ENCODE measurements around the gene MPND.

The MPND gene

DNA sequence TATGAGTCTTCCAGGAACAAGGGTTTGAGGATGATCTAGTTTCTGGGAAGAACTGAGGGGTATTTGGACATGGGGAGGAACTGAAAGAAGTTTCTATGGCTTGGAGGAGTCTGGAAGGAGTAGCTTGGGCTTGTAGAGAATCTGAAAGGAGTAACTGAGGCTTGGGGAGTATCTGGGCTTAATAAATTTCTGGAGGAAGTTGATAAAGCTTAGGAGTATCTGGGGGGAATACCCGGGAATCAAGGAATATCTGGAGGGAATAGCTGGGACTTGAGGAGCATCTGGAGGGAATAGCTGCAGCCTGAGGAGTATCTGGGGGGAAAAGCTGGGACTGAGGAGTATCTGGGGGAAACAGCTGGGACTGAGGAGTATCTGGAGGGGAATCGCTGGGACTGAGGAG lies 22.9 kb upstream of the MPND start:
- no peak overlapping the region for H3K9ac ChIP-seq (ENCODE audit: low read length in 5 of 5)
- H3K27ac ChIP-seq (ENCODE audit: low read depth, low read length), result no peak overlapping the region
- H3K4me1 ChIP-seq (ENCODE audit: control insufficient read depth in 5 of 5, insufficient read depth in 5 of 5, low read length in 5 of 5), result no peaks in the 10 kb centered on the region
- H3K36me3 ChIP-seq (ENCODE audit: control insufficient read depth in 5 of 5, insufficient read depth in 5 of 5, low read length in 5 of 5), result no peaks in the 10 kb centered on the region
- peaks cover 0 to 4% (median 0%) of the 10 kb centered on the region in 5 donors for H3K9me3 ChIP-seq (ENCODE audit: control insufficient read depth in 5 of 5, low read length in 5 of 5)
- no peak overlapping the region for H3K4me3 ChIP-seq (ENCODE audit: low read depth in 1 of 5, low read length in 5 of 5)
- peaks cover 0 to 2% (median 0%) of the 10 kb centered on the region in 5 donors for H3K27me3 ChIP-seq (ENCODE audit: control insufficient read depth in 5 of 5, insufficient read depth in 4 of 5, low read length in 5 of 5)

DNA sequence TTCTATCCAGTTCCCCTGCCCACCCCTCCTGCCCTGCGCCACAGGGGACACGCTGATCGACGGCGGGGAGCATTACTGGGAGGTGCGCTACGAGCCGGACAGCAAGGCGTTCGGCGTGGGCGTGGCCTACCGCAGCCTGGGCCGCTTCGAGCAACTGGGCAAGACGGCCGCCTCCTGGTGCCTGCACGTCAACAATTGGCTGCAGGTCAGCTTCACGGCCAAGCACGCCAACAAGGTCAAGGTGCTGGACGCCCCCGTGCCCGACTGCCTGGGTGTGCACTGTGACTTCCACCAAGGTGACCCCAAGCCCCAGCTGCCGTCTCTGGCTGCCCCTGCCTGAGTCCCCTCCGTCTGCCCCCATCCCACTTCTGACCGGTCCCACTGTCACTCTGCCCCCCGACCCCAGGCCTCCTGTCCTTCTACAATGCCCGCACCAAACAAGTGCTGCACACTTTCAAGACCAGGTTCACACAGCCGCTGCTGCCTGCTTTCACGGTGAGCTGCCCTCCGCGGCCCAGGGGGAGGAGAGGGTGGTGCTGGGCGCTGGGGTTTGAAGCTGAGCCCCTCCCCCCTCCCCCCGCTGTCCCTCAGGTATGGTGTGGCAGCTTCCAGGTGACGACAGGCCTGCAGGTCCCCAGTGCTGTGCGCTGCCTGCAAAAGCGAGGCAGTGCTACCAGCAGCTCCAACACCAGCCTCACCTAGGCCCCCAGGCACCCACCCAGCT lies 20.3 kb upstream of the MPND start:
- H3K4me1 ChIP-seq (ENCODE audit: control insufficient read depth in 5 of 5, insufficient read depth in 5 of 5, low read length in 5 of 5), result peaks cover 0 to 15% (median 14%) of the 10 kb centered on the region in 5 donors
- no peak overlapping the region for H3K27ac ChIP-seq (ENCODE audit: low read depth, low read length)
- H3K27me3 ChIP-seq (ENCODE audit: control insufficient read depth in 5 of 5, insufficient read depth in 4 of 5, low read length in 5 of 5), result peaks cover 0 to 11% (median 7%) of the 10 kb centered on the region in 5 donors
- no peak overlapping the region for H3K4me3 ChIP-seq (ENCODE audit: low read depth in 1 of 5, low read length in 5 of 5)
- no peak overlapping the region for H3K9ac ChIP-seq (ENCODE audit: low read length in 5 of 5)
- no peaks in the 10 kb centered on the region for H3K36me3 ChIP-seq (ENCODE audit: control insufficient read depth in 5 of 5, insufficient read depth in 5 of 5, low read length in 5 of 5)
- peaks cover 0 to 4% (median 0%) of the 10 kb centered on the region in 5 donors for H3K9me3 ChIP-seq (ENCODE audit: control insufficient read depth in 5 of 5, low read length in 5 of 5)

DNA sequence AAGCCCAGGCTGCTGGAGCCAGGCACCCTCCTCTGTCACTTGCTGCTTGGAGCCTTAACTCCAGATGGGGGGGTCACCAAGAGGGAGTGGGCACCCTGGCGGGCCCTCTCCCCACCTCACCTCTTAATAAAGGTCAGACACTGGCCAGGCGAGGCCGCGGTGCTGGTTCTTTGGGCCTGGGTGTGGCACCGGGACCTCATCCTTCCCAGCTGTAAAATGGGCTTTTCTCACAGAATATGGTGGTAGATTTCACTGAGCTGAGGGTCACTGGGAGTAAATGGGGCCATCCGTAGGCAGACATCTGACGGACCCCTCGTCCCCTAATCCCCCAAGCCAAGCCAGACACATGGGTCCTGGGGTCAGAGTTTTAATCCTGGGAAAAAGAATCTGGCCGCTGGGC lies 19.7 kb upstream of the MPND start:
- no peak overlapping the region for H3K27ac ChIP-seq (ENCODE audit: low read depth, low read length)
- H3K9ac ChIP-seq (ENCODE audit: low read length in 5 of 5), result no peak overlapping the region
- H3K36me3 ChIP-seq (ENCODE audit: control insufficient read depth in 5 of 5, insufficient read depth in 5 of 5, low read length in 5 of 5), result no peaks in the 10 kb centered on the region
- peaks cover 0 to 11% (median 7%) of the 10 kb centered on the region in 5 donors for H3K27me3 ChIP-seq (ENCODE audit: control insufficient read depth in 5 of 5, insufficient read depth in 4 of 5, low read length in 5 of 5)
- peaks cover 0 to 4% (median 0%) of the 10 kb centered on the region in 5 donors for H3K9me3 ChIP-seq (ENCODE audit: control insufficient read depth in 5 of 5, low read length in 5 of 5)
- H3K4me3 ChIP-seq (ENCODE audit: low read depth in 1 of 5, low read length in 5 of 5), result no peak overlapping the region
- peaks cover 0 to 18% (median 17%) of the 10 kb centered on the region in 5 donors for H3K4me1 ChIP-seq (ENCODE audit: control insufficient read depth in 5 of 5, insufficient read depth in 5 of 5, low read length in 5 of 5)

DNA sequence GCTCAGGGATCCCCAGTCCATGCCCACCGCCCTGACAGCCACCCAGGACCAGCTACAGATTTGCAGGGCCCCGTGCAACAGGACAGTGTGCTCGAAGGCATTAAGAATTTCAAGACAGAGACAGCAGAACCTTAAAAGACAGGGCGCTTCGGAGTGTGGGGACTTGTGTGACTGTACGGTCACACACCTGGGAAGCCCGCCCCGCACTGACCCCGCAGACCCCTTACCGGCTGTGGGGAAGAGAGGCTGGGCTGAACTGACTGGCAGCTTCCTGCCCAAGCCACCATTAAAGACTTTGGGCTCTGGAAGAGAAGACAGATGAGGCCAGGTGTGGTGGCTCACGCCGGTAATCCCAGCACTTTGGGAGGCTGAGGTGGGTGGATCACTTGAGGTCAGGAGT lies 19.1 kb upstream of the MPND start:
- Histone ChIP-seq H3K36me3 (ENCODE audit: control insufficient read depth in 5 of 5, insufficient read depth in 5 of 5, low read length in 5 of 5) (no peaks in the 10 kb centered on the region), H3K27me3 (ENCODE audit: control insufficient read depth in 5 of 5, insufficient read depth in 4 of 5, low read length in 5 of 5) (peaks cover 0 to 11% (median 7%) of the 10 kb centered on the region in 5 donors), H3K27ac (ENCODE audit: low read depth, low read length) (no peak overlapping the region), H3K9ac (ENCODE audit: low read length in 5 of 5) (no peak overlapping the region), H3K4me3 (ENCODE audit: low read depth in 1 of 5, low read length in 5 of 5) (no peak overlapping the region), H3K4me1 (ENCODE audit: control insufficient read depth in 5 of 5, insufficient read depth in 5 of 5, low read length in 5 of 5) (peaks cover 0 to 23% (median 18%) of the 10 kb centered on the region in 5 donors), H3K9me3 (ENCODE audit: control insufficient read depth in 5 of 5, low read length in 5 of 5) (peaks cover 0 to 4% (median 0%) of the 10 kb centered on the region in 5 donors)

DNA sequence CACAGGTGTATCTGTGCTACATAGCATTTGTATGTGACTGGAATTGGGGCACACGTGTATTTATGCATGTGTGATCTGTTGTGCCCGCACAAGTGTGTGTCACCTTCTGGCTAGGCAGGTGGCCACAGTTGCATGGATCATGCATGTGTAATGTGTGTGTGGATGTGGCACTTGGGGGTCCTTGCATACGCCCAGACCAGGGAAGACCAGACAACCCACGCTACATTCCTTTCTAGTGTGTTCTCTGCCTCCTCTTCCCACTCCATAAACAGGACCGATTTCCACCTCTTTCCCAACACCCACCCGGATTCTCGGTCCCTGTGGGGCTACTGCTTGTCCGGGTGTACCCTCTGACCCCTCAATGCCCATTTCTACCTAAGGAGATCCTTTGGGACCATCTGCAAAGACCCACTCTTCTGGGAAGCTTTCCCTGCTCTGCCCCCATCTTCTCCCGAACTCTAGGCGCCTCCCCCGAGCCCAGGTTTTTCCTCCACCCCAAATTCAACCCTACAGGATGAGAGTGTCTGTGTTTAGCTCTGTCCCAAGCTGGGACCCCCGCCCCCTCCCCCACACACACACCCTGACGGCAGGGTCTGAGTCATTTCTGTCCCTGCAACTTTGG lies 17.0 kb upstream of the MPND start:
- Histone ChIP-seq H3K27ac (ENCODE audit: low read depth, low read length) (no peak overlapping the region), H3K4me1 (ENCODE audit: control insufficient read depth in 5 of 5, insufficient read depth in 5 of 5, low read length in 5 of 5) (peaks cover 0 to 25% (median 18%) of the 10 kb centered on the region in 5 donors), H3K4me3 (ENCODE audit: low read depth in 1 of 5, low read length in 5 of 5) (no peak overlapping the region), H3K9me3 (ENCODE audit: control insufficient read depth in 5 of 5, low read length in 5 of 5) (peaks cover 0 to 4% (median 0%) of the 10 kb centered on the region in 5 donors), H3K36me3 (ENCODE audit: control insufficient read depth in 5 of 5, insufficient read depth in 5 of 5, low read length in 5 of 5) (no peaks in the 10 kb centered on the region), H3K9ac (ENCODE audit: low read length in 5 of 5) (no peak overlapping the region), H3K27me3 (ENCODE audit: control insufficient read depth in 5 of 5, insufficient read depth in 4 of 5, low read length in 5 of 5) (peaks cover 0 to 11% (median 5%) of the 10 kb centered on the region in 5 donors)

DNA sequence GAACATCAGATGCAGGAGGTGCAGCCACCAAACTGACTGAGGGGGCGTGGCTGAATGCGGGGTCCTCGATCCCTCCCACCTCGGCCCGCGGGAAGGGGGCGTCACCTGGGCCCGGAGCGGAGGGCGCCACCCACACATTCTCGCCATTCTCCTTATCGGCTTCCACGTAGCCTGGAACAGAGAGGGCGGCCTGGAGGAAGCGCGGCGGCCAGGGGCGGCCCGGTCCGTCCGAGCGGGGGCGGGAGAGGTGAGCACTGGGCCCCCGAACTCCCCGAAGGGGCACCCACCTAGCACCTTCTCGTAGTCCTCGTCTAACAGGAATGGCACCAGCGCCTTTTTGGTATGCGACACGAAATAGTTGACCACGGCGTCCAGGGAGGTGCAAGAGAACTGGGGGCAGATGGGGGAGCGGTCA lies 16.5 kb upstream of the MPND start:
- no peak overlapping the region for H3K9ac ChIP-seq (ENCODE audit: low read length in 5 of 5)
- peaks cover 0 to 4% (median 0%) of the 10 kb centered on the region in 5 donors for H3K9me3 ChIP-seq (ENCODE audit: control insufficient read depth in 5 of 5, low read length in 5 of 5)
- peaks cover 0 to 25% (median 18%) of the 10 kb centered on the region in 5 donors for H3K4me1 ChIP-seq (ENCODE audit: control insufficient read depth in 5 of 5, insufficient read depth in 5 of 5, low read length in 5 of 5)
- no peaks in the 10 kb centered on the region for H3K36me3 ChIP-seq (ENCODE audit: control insufficient read depth in 5 of 5, insufficient read depth in 5 of 5, low read length in 5 of 5)
- no peak overlapping the region for H3K27ac ChIP-seq (ENCODE audit: low read depth, low read length)
- peak overlapping the region in 2 of 5 donors; percentile 51 to 80 for H3K4me3 ChIP-seq (ENCODE audit: low read depth in 1 of 5, low read length in 5 of 5)
- H3K27me3 ChIP-seq (ENCODE audit: control insufficient read depth in 5 of 5, insufficient read depth in 4 of 5, low read length in 5 of 5), result peaks cover 0 to 11% (median 5%) of the 10 kb centered on the region in 5 donors

DNA sequence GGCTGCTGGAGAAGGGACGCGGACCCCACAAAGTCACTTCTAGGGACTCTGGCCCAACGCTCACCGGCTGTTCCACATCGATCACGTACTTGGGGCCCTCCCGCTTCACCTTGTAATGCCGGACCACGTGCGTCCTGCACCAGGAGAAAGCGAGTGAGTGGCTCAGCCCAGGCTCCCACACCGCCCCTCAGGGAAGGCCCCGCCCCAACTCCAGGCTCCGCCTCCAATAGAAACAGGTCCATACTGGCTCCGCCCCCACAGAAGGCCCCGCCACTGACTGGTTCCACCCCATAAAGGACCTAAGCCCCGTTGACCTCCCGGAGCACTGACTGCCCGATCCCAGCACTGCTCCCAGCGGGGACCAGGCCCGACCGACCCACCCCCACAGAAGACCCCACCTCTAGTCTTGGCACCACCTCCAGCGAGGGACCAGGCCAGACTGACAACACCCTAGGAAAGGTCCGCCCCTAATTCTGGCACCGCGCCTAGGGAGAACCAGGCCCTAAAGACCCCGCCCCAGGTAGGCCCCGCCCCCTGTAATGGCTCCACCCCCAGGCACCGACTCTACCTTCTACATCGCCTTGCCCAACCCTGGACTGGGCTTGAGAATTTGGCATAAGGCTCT lies 16.0 kb upstream of the MPND start:
- Histone ChIP-seq H3K9me3 (ENCODE audit: control insufficient read depth in 5 of 5, low read length in 5 of 5) (peaks cover 0 to 3% (median 0%) of the 10 kb centered on the region in 5 donors), H3K4me1 (ENCODE audit: control insufficient read depth in 5 of 5, insufficient read depth in 5 of 5, low read length in 5 of 5) (peaks cover 0 to 25% (median 18%) of the 10 kb centered on the region in 5 donors), H3K27me3 (ENCODE audit: control insufficient read depth in 5 of 5, insufficient read depth in 4 of 5, low read length in 5 of 5) (peaks cover 0 to 11% (median 5%) of the 10 kb centered on the region in 5 donors), H3K4me3 (ENCODE audit: low read depth in 1 of 5, low read length in 5 of 5) (peak overlapping the region; percentile 44 to 80 (median 51)), H3K9ac (ENCODE audit: low read length in 5 of 5) (no peak overlapping the region), H3K27ac (ENCODE audit: low read depth, low read length) (no peak overlapping the region), H3K36me3 (ENCODE audit: control insufficient read depth in 5 of 5, insufficient read depth in 5 of 5, low read length in 5 of 5) (no peaks in the 10 kb centered on the region)

DNA sequence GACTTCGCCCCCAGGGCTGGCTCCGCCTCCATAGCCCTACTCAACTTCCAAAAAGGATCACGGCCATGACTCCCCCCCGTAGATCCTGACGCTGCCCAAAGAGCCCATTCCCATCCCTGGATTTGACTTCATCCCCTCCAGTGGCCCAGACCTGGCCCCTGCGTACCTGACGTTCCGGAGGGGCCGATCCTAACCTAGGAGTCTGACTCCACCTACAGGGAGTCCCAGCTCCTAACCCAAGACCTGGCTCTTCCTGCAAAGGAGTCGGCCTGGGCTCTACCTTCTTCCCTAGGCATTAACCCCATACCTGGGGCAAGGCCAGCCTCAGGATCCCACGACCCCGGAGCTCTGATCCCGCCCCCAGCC lies 15.5 kb upstream of the MPND start:
- H3K36me3 ChIP-seq (ENCODE audit: control insufficient read depth in 5 of 5, insufficient read depth in 5 of 5, low read length in 5 of 5), result no peaks in the 10 kb centered on the region
- H3K9me3 ChIP-seq (ENCODE audit: control insufficient read depth in 5 of 5, low read length in 5 of 5), result no peaks in the 10 kb centered on the region
- peak overlapping the region; percentile 44 to 80 (median 51) for H3K4me3 ChIP-seq (ENCODE audit: low read depth in 1 of 5, low read length in 5 of 5)
- H3K4me1 ChIP-seq (ENCODE audit: control insufficient read depth in 5 of 5, insufficient read depth in 5 of 5, low read length in 5 of 5), result peaks cover 0 to 25% (median 18%) of the 10 kb centered on the region in 5 donors
- peak overlapping the region in 1 of 5 donors; percentile 11 for H3K9ac ChIP-seq (ENCODE audit: low read length in 5 of 5)
- H3K27me3 ChIP-seq (ENCODE audit: control insufficient read depth in 5 of 5, insufficient read depth in 4 of 5, low read length in 5 of 5), result peaks cover 0 to 11% (median 5%) of the 10 kb centered on the region in 5 donors
- H3K27ac ChIP-seq (ENCODE audit: low read depth, low read length), result no peak overlapping the region

DNA sequence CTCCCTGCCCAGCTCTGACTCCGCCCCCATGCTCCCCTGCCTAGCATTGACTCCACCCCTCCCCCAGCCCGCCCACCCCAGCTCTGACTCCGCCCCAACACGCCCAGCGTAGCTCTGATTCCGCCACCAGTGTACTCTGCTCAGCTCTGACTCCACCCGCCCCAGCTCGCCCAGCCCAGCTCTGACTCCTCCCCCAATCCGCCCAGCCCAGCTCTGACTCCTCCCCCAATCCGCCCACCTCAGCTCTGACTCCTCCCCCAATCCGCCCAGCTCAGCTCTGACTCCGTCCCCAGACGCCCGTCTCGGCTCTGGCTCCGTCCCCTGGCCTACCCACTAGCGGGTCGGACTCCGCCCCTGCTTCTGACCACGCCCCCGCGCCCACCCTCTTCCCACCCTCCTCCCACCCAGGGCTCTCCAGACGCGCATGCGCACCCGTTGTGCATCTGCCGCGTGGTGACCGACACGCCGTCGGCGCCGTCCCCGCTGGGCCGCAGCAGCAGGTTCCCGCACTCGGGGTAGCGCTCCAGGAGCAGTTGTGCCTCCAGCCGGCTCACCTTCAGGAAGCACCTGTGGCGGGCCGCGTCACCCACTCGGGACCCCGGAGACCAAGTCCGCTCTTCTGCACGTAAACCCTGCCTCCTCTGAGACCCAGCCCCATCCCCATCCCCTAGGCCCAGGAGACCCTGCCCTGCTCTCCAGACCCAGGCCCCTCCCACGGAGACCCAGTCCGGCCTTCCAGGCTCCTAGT lies 14.9 kb upstream of the MPND start:
- Histone ChIP-seq H3K36me3 (ENCODE audit: control insufficient read depth in 5 of 5, insufficient read depth in 5 of 5, low read length in 5 of 5) (no peaks in the 10 kb centered on the region), H3K27ac (ENCODE audit: low read depth, low read length) (no peak overlapping the region), H3K9me3 (ENCODE audit: control insufficient read depth in 5 of 5, low read length in 5 of 5) (no peaks in the 10 kb centered on the region), H3K4me1 (ENCODE audit: control insufficient read depth in 5 of 5, insufficient read depth in 5 of 5, low read length in 5 of 5) (peaks cover 0 to 25% (median 18%) of the 10 kb centered on the region in 5 donors), H3K9ac (ENCODE audit: low read length in 5 of 5) (peak overlapping the region in 2 of 5 donors; percentile 39 to 52), H3K27me3 (ENCODE audit: control insufficient read depth in 5 of 5, insufficient read depth in 4 of 5, low read length in 5 of 5) (peaks cover 0 to 11% (median 5%) of the 10 kb centered on the region in 5 donors), H3K4me3 (ENCODE audit: low read depth in 1 of 5, low read length in 5 of 5) (peak overlapping the region in 4 of 5 donors; percentile 27 to 80 (median 47))

Measured in subcutaneous abdominal adipose tissue (tissue), 5 donors.